Ishikawa (cell line): ENCODE data around the gene TBC1D30.

Source experiments
- RAD21 ChIP-seq: IDR thresholded peaks from 2 replicates; pipeline ENCODE4 v1.6.1; 2012; ENCODE audit warnings: low read depth
- TF ChIP-seq, protein P1 (sequence below): IDR thresholded peaks from 2 replicates; pipeline ENCODE4 v1.6.1; 2012

DNA sequence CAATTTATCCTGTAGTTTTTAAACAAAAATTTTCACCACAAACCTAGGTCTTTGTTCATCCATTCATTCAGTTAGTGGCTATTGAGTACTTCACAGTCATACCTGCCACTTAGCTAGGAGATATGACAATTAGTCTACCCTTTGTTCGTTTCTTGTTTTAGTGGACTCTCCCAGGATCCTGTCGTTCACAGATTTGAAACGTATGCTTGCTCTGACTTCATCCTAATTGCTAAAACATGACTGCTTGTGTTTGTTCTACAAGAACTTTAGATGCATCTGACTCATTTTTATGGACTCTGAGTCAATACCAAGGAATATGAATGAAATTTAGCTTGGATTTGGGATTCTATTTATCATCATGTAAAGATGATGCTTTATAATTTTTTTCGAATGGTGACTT is 69.5 kb downstream of the TBC1D30 start:
- TF ChIP-seq, protein P1, sequence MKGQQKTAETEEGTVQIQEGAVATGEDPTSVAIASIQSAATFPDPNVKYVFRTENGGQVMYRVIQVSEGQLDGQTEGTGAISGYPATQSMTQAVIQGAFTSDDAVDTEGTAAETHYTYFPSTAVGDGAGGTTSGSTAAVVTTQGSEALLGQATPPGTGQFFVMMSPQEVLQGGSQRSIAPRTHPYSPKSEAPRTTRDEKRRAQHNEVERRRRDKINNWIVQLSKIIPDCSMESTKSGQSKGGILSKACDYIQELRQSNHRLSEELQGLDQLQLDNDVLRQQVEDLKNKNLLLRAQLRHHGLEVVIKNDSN: no peak
- no peak for TF ChIP-seq RAD21
